SK-N-SH (cell line): Measurements from ENCODE around the gene TMEM138. TPM values are rescaled to one million over a fixed set of nuclear protein-coding genes. Genes with fewer than 3 reads are reported as not detected.

Experiments used
- CTCF ChIA-PET: fragments of 300-600, 350-600 bp; formaldehyde crosslinking; extraction: SDS; loops from one replicate; lab custom pipeline; 2021; lab: Yijun Ruan, JAX
- POLR2A ChIA-PET: fragments of 350-600 bp; sonication (Branson Sonifier 250); formaldehyde crosslinking; extraction: SDS; loops from one replicate; lab custom pipeline; 2020; ENCODE audit warnings: antibody characterized with exemption, inconsistent platforms; lab: Yijun Ruan, JAX
- DNase-seq: peaks from one replicate; pipeline ENCODE4 v3.0.0; 2012
- H2AFZ ChIP-seq: fragments of 200-600 bp; sonication (generic); 2 replicates; pipeline ENCODE4 v1.8.1; 2016; ENCODE audit warnings: antibody characterized with exemption, mild to moderate bottlenecking, low read depth
- H3F3A ChIP-seq: fragments of 200-600 bp; sonication (generic); replicated peaks from 2 replicates; pipeline ENCODE3; 2016; ENCODE audit warnings: antibody characterized with exemption, mild to moderate bottlenecking; ENCODE audit not compliant: insufficient read depth
- H3K27ac ChIP-seq, 2 experiments: fragments of 200-500 bp in 1 of 2; fragments of 200-600 bp in 1 of 2; sonication (Bioruptor generic) in 1 of 2; sonication (generic), shearing (Covaris generic) in 1 of 2; 2 replicates each; pipeline versions ENCODE4 v1.5.1 to v1.6.1; 2014 to 2016; ENCODE audit warnings: low read depth in 2 of 2, inconsistent platforms in 1 of 2, low read length in 1 of 2, mild to moderate bottlenecking in 1 of 2, mixed read lengths in 1 of 2
- H3K27me3 ChIP-seq: fragments of 200-600 bp; sonication (generic), shearing (Covaris generic); 2 replicates; pipeline ENCODE4 v1.6.1; 2016; ENCODE audit warnings: mixed run types; ENCODE audit not compliant: insufficient read depth
- H3K36me3 ChIP-seq, 2 experiments: fragments of 200-500 bp in 1 of 2; fragments of 200-600 bp in 1 of 2; sonication (Bioruptor generic) in 1 of 2; sonication (generic) in 1 of 2; replicated peaks in 1 of 2; 2 replicates each; pipeline versions ENCODE3 to v1.5.1; 2014 to 2016; ENCODE audit warnings: low read length in 1 of 2, mild to moderate bottlenecking in 1 of 2; ENCODE audit not compliant: insufficient read depth in 2 of 2, control insufficient read depth in 1 of 2
- H3K4me1 ChIP-seq, 2 experiments: fragments of 200-500 bp in 1 of 2; fragments of 200-600 bp in 1 of 2; sonication (Bioruptor generic) in 1 of 2; sonication (generic), shearing (Covaris generic) in 1 of 2; 2 replicates each; pipeline versions ENCODE4 v1.5.1 to v1.6.1; 2014 to 2016; ENCODE audit warnings: low read depth in 1 of 2, low read length in 1 of 2, mixed run types in 1 of 2; ENCODE audit not compliant: insufficient read depth in 2 of 2, control insufficient read depth in 1 of 2
- H3K4me2 ChIP-seq: fragments of 200-600 bp; sonication (generic), shearing (Covaris generic); 2 replicates; pipeline ENCODE4 v1.6.1; 2017; ENCODE audit warnings: mixed run types
- H3K4me3 ChIP-seq, 2 experiments: fragments of 200-500 bp in 1 of 2; fragments of 200-600 bp in 1 of 2; sonication (Bioruptor generic) in 1 of 2; sonication (generic), shearing (Covaris generic) in 1 of 2; 2 replicates each; pipeline versions ENCODE4 v1.5.1 to v1.8.1; 2014 to 2016; ENCODE audit warnings: low read depth in 2 of 2, inconsistent platforms in 1 of 2, low read length in 1 of 2, mild to moderate bottlenecking in 1 of 2, mixed read lengths in 1 of 2, moderate library complexity in 1 of 2
- H3K79me2 ChIP-seq: fragments of 200-600 bp; sonication (generic); 2 replicates; pipeline ENCODE4 v1.8.1; 2017; ENCODE audit warnings: mild to moderate bottlenecking; ENCODE audit not compliant: insufficient read depth
- H3K9ac ChIP-seq: fragments of 200-600 bp; sonication (generic); 2 replicates; pipeline ENCODE4 v1.6.1; 2017; ENCODE audit warnings: mixed run types
- H3K9me2 ChIP-seq: fragments of 200-600 bp; sonication (generic); 2 replicates; pipeline ENCODE4 v1.6.1; 2017; ENCODE audit warnings: mixed run types
- H3K9me3 ChIP-seq: fragments of 200-600 bp; sonication (generic); 2 replicates; pipeline ENCODE4 v1.6.1; 2017; ENCODE audit warnings: mixed run types, mild to moderate bottlenecking, moderate library complexity
- H4K20me1 ChIP-seq: fragments of 200-600 bp; sonication (generic); 2 replicates; pipeline ENCODE4 v1.6.1; 2017; ENCODE audit warnings: mild to moderate bottlenecking, mixed run types; ENCODE audit not compliant: insufficient read depth
- CHD2 ChIP-seq: fragments of 150-350 bp; IDR thresholded peaks from 2 replicates; pipeline ENCODE4 v1.6.1; 2018; ENCODE audit warnings: low read length; ENCODE audit not compliant: partially characterized antibody
- ELF1 ChIP-seq: IDR thresholded peaks from 2 replicates; pipeline ENCODE4 v1.4.0; 2012
- EP300 ChIP-seq, 2 experiments: IDR thresholded peaks; 2 replicates each; pipeline versions ENCODE4 v1.4.0 to v1.6.1; 2012; ENCODE audit warnings: borderline replicate concordance in 1 of 2, low read depth in 1 of 2, low read length in 1 of 2
- EZH2phosphoT487 ChIP-seq: fragments of 200-600 bp; sonication (generic); IDR thresholded peaks from 2 replicates; pipeline ENCODE4 v1.6.1; 2017; ENCODE audit warnings: low read depth, mixed run types, mild to moderate bottlenecking, antibody characterized with exemption, moderate library complexity, borderline replicate concordance
- FOSL2 ChIP-seq: IDR thresholded peaks from 2 replicates; pipeline ENCODE4 v1.4.0; 2012; ENCODE audit warnings: low read depth, mild to moderate bottlenecking, moderate library complexity, borderline replicate concordance
- JUND ChIP-seq: IDR thresholded peaks from 2 replicates; pipeline ENCODE4 v1.4.0; 2012
- MXI1 ChIP-seq: IDR thresholded peaks from 2 replicates; pipeline ENCODE4 v1.6.1; 2012; ENCODE audit warnings: mild to moderate bottlenecking, low read depth, low read length, improper control_type of control experiment
- RCOR1 ChIP-seq: fragments of 150-350 bp; IDR thresholded peaks from 2 replicates; pipeline ENCODE4 v1.6.1; 2017; ENCODE audit warnings: antibody characterized with exemption, low read length
- RFX5 ChIP-seq: IDR thresholded peaks from 2 replicates; pipeline ENCODE4 v1.6.1; 2012; ENCODE audit warnings: mild to moderate bottlenecking, improper control_type of control experiment, low read length
- RXRA ChIP-seq: IDR thresholded peaks from 2 replicates; pipeline ENCODE4 v1.4.0; 2012; ENCODE audit warnings: low read depth, mild to moderate bottlenecking, borderline replicate concordance
- SIN3A ChIP-seq: IDR thresholded peaks from 2 replicates; pipeline ENCODE4 v1.6.1; 2012; ENCODE audit warnings: low read depth, mild to moderate bottlenecking, low read length, moderate library complexity, borderline replicate concordance
- TCF12 ChIP-seq: IDR thresholded peaks from 2 replicates; pipeline ENCODE4 v1.4.0; 2012
- WGBS: methylation state at CpG from one replicate; pipeline ENCODE4 v1.1.6; 2017; ENCODE audit warnings: low lambda C conversion rate; 5-methylcytosine and 5-hydroxymethylcytosine counted together
- polyA plus RNA-seq, 3 experiments: library from polyadenylated mRNA; depleted of rRNA; stranded (reverse); fragments of >200 nt; gene quantifications; 2 replicates each; pipeline ENCODE4 v1.2.3, GENCODE V29; 2012
- TF ChIP-seq, protein P1 (sequence below): IDR thresholded peaks from 2 replicates; pipeline ENCODE4; 2012
- TF ChIP-seq, protein P2 (sequence below): IDR thresholded peaks from 2 replicates; pipeline ENCODE4 v1.4.0; 2012; ENCODE audit warnings: low read depth, borderline replicate concordance
- TF ChIP-seq, protein P3 (sequence below): fragments of 150-350 bp; IDR thresholded peaks from 2 replicates; pipeline ENCODE4 v1.6.1; 2017; ENCODE audit warnings: antibody characterized with exemption, low read length, low read depth, borderline replicate concordance

Gene TMEM138
- polyA plus RNA-seq, 1 of the 3 experiments (the other 2 are of a cell fraction) = 82.2 TPM

DNA sequence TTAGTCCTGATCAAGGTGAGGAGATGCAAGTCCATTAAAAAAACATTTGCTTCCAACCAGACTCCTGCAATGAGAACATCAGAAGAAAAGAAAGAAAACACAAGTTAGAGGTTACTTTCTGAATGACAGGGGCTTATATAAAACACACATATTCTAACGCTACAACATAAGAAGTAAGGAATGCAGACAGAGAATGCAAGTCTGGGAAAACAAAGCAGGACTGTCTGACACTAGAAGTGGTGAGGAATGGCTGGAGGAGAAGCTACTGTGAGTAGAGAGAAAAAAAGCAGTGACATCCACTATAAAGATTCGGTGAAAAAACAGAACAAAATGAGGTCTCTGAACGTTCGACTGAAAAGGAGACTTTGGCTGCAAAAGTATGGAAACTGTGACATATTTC lies 42.5 kb downstream of the TMEM138 start:
- no peak overlapping the region for H3K27ac ChIP-seq
- H2AFZ ChIP-seq = no peak overlapping the region
- POLR2A ChIA-PET = no interaction called here
- H4K20me1 ChIP-seq = 0 out of 2 replicates have a peak, but pooled peaks cover 6% of the 10 kb centered on the region
- CTCF ChIA-PET = no interaction called here
- H3K9ac ChIP-seq = no peak overlapping the region
- no peak overlapping the region for H3K4me3 ChIP-seq
- WGBS = 96% methylated on average over 4 of the region's 4 CpGs
- TF ChIP-seq EZH2phosphoT487 = no peak
- TF ChIP-seq EP300 (IDR thresholded peaks at IDR 0.05; ENCODE audit: borderline replicate concordance in 1 of 2, low read depth in 1 of 2, low read length in 1 of 2) = no peak
- TF ChIP-seq CHD2 = no peak
- TF ChIP-seq RCOR1 = no peak
- no peak for TF ChIP-seq RXRA
- no peak for TF ChIP-seq TCF12
- no peak for TF ChIP-seq RFX5
- no peak for TF ChIP-seq SIN3A
- no peak for TF ChIP-seq MXI1
- TF ChIP-seq, protein P1, sequence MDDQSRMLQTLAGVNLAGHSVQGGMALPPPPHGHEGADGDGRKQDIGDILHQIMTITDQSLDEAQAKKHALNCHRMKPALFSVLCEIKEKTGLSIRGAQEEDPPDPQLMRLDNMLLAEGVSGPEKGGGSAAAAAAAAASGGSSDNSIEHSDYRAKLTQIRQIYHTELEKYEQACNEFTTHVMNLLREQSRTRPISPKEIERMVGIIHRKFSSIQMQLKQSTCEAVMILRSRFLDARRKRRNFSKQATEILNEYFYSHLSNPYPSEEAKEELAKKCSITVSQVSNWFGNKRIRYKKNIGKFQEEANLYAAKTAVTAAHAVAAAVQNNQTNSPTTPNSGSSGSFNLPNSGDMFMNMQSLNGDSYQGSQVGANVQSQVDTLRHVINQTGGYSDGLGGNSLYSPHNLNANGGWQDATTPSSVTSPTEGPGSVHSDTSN = no peak
- TF ChIP-seq FOSL2 = no peak
- no peak for TF ChIP-seq ELF1
- H3K9me3 ChIP-seq = no peaks in the 10 kb centered on the region
- no peaks in the 10 kb centered on the region for H3K4me1 ChIP-seq
- peaks cover 59 to 74% of the 10 kb centered on the region in 2 experiments for H3K36me3 ChIP-seq
- H3K79me2 ChIP-seq = peaks cover 7% of the 10 kb centered on the region; the same call in 1 of the 2 replicates
- no peaks in the 10 kb centered on the region for H3K27me3 ChIP-seq
- peaks cover 16% of the 10 kb centered on the region for H3F3A ChIP-seq
- DNase-seq = no peak
- H3K9me2 ChIP-seq = no peaks in the 10 kb centered on the region
- H3K4me2 ChIP-seq = no peak overlapping the region

DNA sequence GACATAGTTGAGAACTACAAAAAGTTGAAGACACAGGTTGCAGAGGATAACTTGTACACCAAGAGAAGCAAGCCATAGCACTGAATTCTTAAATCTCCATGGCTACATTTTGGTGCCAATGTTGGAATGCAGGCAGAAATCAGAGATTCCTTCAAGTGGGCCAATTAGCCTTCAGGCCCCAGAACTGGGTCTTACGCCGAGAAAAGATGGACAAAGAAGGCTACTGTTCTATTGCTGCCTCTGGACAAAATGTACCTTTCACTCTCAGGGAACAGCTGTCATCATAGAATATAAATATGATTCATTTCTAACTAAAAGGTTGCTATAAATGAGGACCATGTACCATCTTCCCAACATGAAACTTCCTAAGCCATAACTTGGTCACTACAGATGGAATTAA lies 43.9 kb downstream of the TMEM138 start:
- ChIA-PET CTCF (interaction anchor here (1.0 to 1.9 kb wide), 2 partner anchors 13 to 20 kb away, joined by 4 to 6 read pairs; no protein-coding TSS in a partner anchor), POLR2A (no interaction called here)
- Histone ChIP-seq H2AFZ (no peak overlapping the region), H3K27me3 (no peaks in the 10 kb centered on the region), H3K9me3 (no peaks in the 10 kb centered on the region), H3F3A (peaks cover 16% of the 10 kb centered on the region), H3K36me3 (peaks cover 73 to 79% of the 10 kb centered on the region in 2 experiments), H3K4me3 (no peak overlapping the region), H4K20me1 (0 out of 2 replicates have a peak, but pooled peaks cover 6% of the 10 kb centered on the region), H3K79me2 (peaks cover 14% of the 10 kb centered on the region; the same call in 1 of the 2 replicates), H3K4me2 (no peak overlapping the region), H3K9ac (no peak overlapping the region), H3K4me1 (no peaks in the 10 kb centered on the region), H3K27ac (no peak overlapping the region), H3K9me2 (no peaks in the 10 kb centered on the region)
- TF ChIP-seq TCF12 = no peak
- no peak for TF ChIP-seq EP300 (IDR thresholded peaks at IDR 0.05; ENCODE audit: borderline replicate concordance in 1 of 2, low read depth in 1 of 2, low read length in 1 of 2)
- TF ChIP-seq, protein P2, sequence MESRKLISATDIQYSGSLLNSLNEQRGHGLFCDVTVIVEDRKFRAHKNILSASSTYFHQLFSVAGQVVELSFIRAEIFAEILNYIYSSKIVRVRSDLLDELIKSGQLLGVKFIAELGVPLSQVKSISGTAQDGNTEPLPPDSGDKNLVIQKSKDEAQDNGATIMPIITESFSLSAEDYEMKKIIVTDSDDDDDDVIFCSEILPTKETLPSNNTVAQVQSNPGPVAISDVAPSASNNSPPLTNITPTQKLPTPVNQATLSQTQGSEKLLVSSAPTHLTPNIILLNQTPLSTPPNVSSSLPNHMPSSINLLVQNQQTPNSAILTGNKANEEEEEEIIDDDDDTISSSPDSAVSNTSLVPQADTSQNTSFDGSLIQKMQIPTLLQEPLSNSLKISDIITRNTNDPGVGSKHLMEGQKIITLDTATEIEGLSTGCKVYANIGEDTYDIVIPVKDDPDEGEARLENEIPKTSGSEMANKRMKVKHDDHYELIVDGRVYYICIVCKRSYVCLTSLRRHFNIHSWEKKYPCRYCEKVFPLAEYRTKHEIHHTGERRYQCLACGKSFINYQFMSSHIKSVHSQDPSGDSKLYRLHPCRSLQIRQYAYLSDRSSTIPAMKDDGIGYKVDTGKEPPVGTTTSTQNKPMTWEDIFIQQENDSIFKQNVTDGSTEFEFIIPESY = no peak
- no peak for TF ChIP-seq ELF1
- no peak for TF ChIP-seq JUND
- TF ChIP-seq, protein P3, sequence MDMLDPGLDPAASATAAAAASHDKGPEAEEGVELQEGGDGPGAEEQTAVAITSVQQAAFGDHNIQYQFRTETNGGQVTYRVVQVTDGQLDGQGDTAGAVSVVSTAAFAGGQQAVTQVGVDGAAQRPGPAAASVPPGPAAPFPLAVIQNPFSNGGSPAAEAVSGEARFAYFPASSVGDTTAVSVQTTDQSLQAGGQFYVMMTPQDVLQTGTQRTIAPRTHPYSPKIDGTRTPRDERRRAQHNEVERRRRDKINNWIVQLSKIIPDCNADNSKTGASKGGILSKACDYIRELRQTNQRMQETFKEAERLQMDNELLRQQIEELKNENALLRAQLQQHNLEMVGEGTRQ = no peak
- DNase-seq = no peak
- 100% methylated on average over 2 of the region's 2 CpGs for WGBS
